ENCODE measurements around the gene SREBF2. TPM values are rescaled to one million over a fixed set of nuclear protein-coding genes. Genes with fewer than 3 reads are reported as not detected.

The SREBF2 gene
- total and polyA plus RNA-seq, 10 of the 15 experiments (the other 5 are each of a cell fraction or from before 2014, with no cell fraction given), result 2.4 to 177 (median 78.8) TPM

GRCh38 chr22:41830174-41830573 is 2.7 kb upstream of the SREBF2 start:
- no peak overlapping the region for H2AFZ ChIP-seq (ENCODE audit: control insufficient read depth, low read depth, low read length)
- H3K79me2 ChIP-seq (ENCODE audit: control insufficient read depth, insufficient read depth, low read length), result peaks cover 37% of the 10 kb centered on the region
- H3K27ac ChIP-seq (ENCODE audit: control insufficient read depth, insufficient read depth), result no peak overlapping the region
- peaks cover 4 to 5% of the 10 kb centered on the region in 2 experiments for H3K36me3 ChIP-seq (ENCODE audit: control insufficient read depth in 2 of 2, insufficient read depth in 2 of 2, low read length in 1 of 2)
- no peaks in the 10 kb centered on the region for H3K27me3 ChIP-seq (replicated peaks in 1 of 2; ENCODE audit: control insufficient read depth in 2 of 2, insufficient read depth in 2 of 2, low read length in 1 of 2)
- WGBS (ENCODE audit: insufficient coverage, insufficient replicate concordance, low lambda C conversion rate, missing lambda C conversion rate), result 100% methylated on average over 3 of the region's 3 CpGs
- no peak overlapping the region for H3K9ac ChIP-seq (ENCODE audit: control insufficient read depth, insufficient read depth, low read length)
- no peaks in the 10 kb centered on the region; the same call in 2 of the 3 replicates for H3K9me3 ChIP-seq (replicated peaks; ENCODE audit: control insufficient read depth, insufficient read depth, low read length)
- ChIA-PET RAD21 (ENCODE audit: unreplicated experiment) (interaction anchor here (1.3 to 11.0 kb wide), 4 partner anchors 32 to 133 kb away, joined by 4 to 84 read pairs (median 6); no protein-coding TSS in a partner anchor), CTCF (interaction anchor here (1.0 to 2.0 kb wide), 3 partner anchors 84 to 163 kb away, joined by 3 to 7 read pairs (median 3); no protein-coding TSS in a partner anchor), POLR2A (interaction anchor here (0.6 to 7.8 kb wide), 5 partner anchors 17 to 1134 kb away, joined by 3 to 60 read pairs (median 5); partner anchors contain the start of gene CCDC134), SMC1A (ENCODE audit: uncharacterized antibody, unreplicated experiment) (interaction anchor here (0.9 to 2.5 kb wide), 3 partner anchors 32 to 609 kb away, joined by 3 to 7 read pairs (median 3); no protein-coding TSS in a partner anchor)
- no peak overlapping the region for H3K4me3 ChIP-seq
- no TSS peak for BruUV-seq (replicated peaks)
- H3K4me1 ChIP-seq (ENCODE audit: control insufficient read depth, insufficient read depth, low read length), result peaks cover 12% of the 10 kb centered on the region
- ATAC-seq (no peak), FAIRE-seq (no peak), DNase-seq (ENCODE audit: low read depth, low spot score) (no peak)
- TF ChIP-seq MTA3 (IDR thresholded peaks at IDR 0.05; ENCODE audit: borderline replicate concordance, low read length), result no peak
- no peak for TF ChIP-seq EGR1 (IDR thresholded peaks at IDR 0.05; ENCODE audit: borderline replicate concordance in 1 of 2, low read depth in 2 of 2, low read length in 2 of 2)
- no peak for TF ChIP-seq SP1 (IDR thresholded peaks at IDR 0.05; ENCODE audit: low read depth, low read length)
- no peak for TF ChIP-seq ATF2 (IDR thresholded peaks at IDR 0.05; ENCODE audit: low read length)
- TF ChIP-seq CEBPB (IDR thresholded peaks at IDR 0.05; ENCODE audit: borderline replicate concordance in 1 of 2, low read depth in 2 of 2, low read length in 2 of 2), result no peak
- TF ChIP-seq CTCF (IDR thresholded peaks at IDR 0.05 in 2 of 3, conservative IDR thresholded peaks at IDR 0.05 in 1 of 3; ENCODE audit: control insufficient read depth in 2 of 3, extremely low read depth in 1 of 3, insufficient read depth in 1 of 3, low read depth in 3 of 3, low read length in 3 of 3), result peak in 1 of 3 experiments; percentile 16; a peak in 1 of 6 replicates
- no peak for TF ChIP-seq TCF12 (IDR thresholded peaks at IDR 0.05; ENCODE audit: low read depth, low read length)
- TF ChIP-seq POLR2AphosphoS5 (IDR thresholded peaks at IDR 0.05; ENCODE audit: low read length), result no peak
- TF ChIP-seq POLR2A (IDR thresholded peaks at IDR 0.05; ENCODE audit: low read depth, low read length), result no peak
- 0 out of 2 replicates have a peak, but pooled peaks have one; percentile 36 for TF ChIP-seq ZBTB33 (IDR thresholded peaks at IDR 0.05)
- TF ChIP-seq RELA (IDR thresholded peaks at IDR 0.05; ENCODE audit: borderline replicate concordance, partially characterized antibody), result no peak
- no peak for TF ChIP-seq ZBTB40 (IDR thresholded peaks at IDR 0.05; ENCODE audit: borderline replicate concordance)
- intact Hi-C loops (cut with micrococcal nuclease; ENCODE audit: unreplicated experiment) (loop anchor here (5.0 kb wide), 1 partner anchor 92 kb away; no protein-coding TSS in a partner anchor), in situ Hi-C loops (cut with MboI) (loop anchor here (5.0 kb wide), 1 partner anchor 117 kb away; the partner anchor contains the start of gene CENPM)
- H4K20me1 ChIP-seq (ENCODE audit: control insufficient read depth, insufficient read depth), result no peaks in the 10 kb centered on the region
- no peak overlapping the region for H3K4me2 ChIP-seq (ENCODE audit: control insufficient read depth, insufficient read depth)
